Stimulated activated CD4-positive, alpha-beta T cell treated with anti-CD3 and anti-CD28 coated beads, Interleukin-4, amount 100 ng/mL, for 4 hours (primary cell): ENCODE results near the gene TMEM101.
"Not testable (repeated sequence)": the region's sequence is repeated elsewhere in the genome, so short reads cannot be mapped to it uniquely, and the experiment has no call there.

Experiments used
- DNase-seq, 2 experiments: peaks; one replicate each; pipeline ENCODE4 v3.0.0-alpha.2; 2020

TMEM101 gene

GRCh38 chr17:44014437-44015172, at the start of gene TMEM101:
Gene TMEM101 (minus strand): TSS chr17:44014963. CDS start chr17:44014952, 11 bp downstream.
- DNase-seq, result peak; percentile 77 to 87

- no peak for DNase-seq
These were observed 49.2 kb upstream of the TMEM101 start for GRCh38 chr17:44063704-44064639.

- DNase-seq, result no peak
These were observed 48.1 kb upstream of the TMEM101 start for GRCh38 chr17:44062871-44063270.

GRCh38 chr17:44061446-44061845, 46.7 kb upstream of the TMEM101 start:
- DNase-seq, result no peak

- DNase-seq, result no peak
These were observed 44.5 kb upstream of the TMEM101 start for GRCh38 chr17:44059101-44059892.

- no peak for DNase-seq
These were observed 38.5 kb upstream of the TMEM101 start for GRCh38 chr17:44053125-44053872.

- DNase-seq, result no peak
These were observed 34.7 kb upstream of the TMEM101 start for GRCh38 chr17:44049294-44050060.

- DNase-seq, result not testable (repeated sequence)
These were observed 32.1 kb upstream of the TMEM101 start for GRCh38 chr17:44046893-44047292.

GRCh38 chr17:44045486-44045885, 30.7 kb upstream of the TMEM101 start:
- no peak for DNase-seq

GRCh38 chr17:44044071-44044470, 29.3 kb upstream of the TMEM101 start:
- no peak for DNase-seq

GRCh38 chr17:44043272-44043696, 28.5 kb upstream of the TMEM101 start:
- no peak for DNase-seq

GRCh38 chr17:44039829-44040635, 25.3 kb upstream of the TMEM101 start:
- DNase-seq, result no peak

- DNase-seq, result no peak
These were observed 23.8 kb upstream of the TMEM101 start for GRCh38 chr17:44038604-44039011.

- DNase-seq, result no peak
These were observed 22.7 kb upstream of the TMEM101 start for GRCh38 chr17:44037471-44037870.

- not testable (repeated sequence) for DNase-seq
These were observed 19.9 kb upstream of the TMEM101 start for GRCh38 chr17:44034688-44035087.

GRCh38 chr17:44033861-44034408, 19.2 kb upstream of the TMEM101 start:
- no peak for DNase-seq

GRCh38 chr17:44030482-44030881, 15.7 kb upstream of the TMEM101 start:
- DNase-seq, result no peak

- DNase-seq, result no peak
These were observed 15.0 kb upstream of the TMEM101 start for GRCh38 chr17:44029736-44030135.

GRCh38 chr17:44024853-44025252, 10.1 kb upstream of the TMEM101 start:
- no peak for DNase-seq

- DNase-seq, result no peak
These were observed 9.5 kb upstream of the TMEM101 start for GRCh38 chr17:44024271-44024663.
